22Rv1 (cell line): ENCODE results near the gene CNOT1.

Experiments used
- CTCF ChIP-seq: fragments of 450-650 bp; IDR thresholded peaks from 2 replicates; pipeline ENCODE4 v1.5.1; 2017; ENCODE audit warnings: mild to moderate bottlenecking
- ZFX ChIP-seq: fragments of 450-650 bp; IDR thresholded peaks from 2 replicates; pipeline ENCODE4 v1.6.1; 2017; ENCODE audit warnings: antibody characterized with exemption, borderline replicate concordance

GRCh38 chr16:58535100-58535499 lies 94.5 kb downstream of the CNOT1 start:
- TF ChIP-seq CTCF, result no peak
- TF ChIP-seq ZFX, result no peak
